Hematopoietic multipotent progenitor cell treated with erythropoietin and hydrocortisone succinate and interleukin-3 and kit ligand, for 6 days (in vitro differentiated cells): Measurements from ENCODE around the gene TADA2A.

Experiments used
- DNase-seq: peaks from one replicate; pipeline ENCODE4 v3.0.0-alpha.2; 2015

The TADA2A gene

DNA sequence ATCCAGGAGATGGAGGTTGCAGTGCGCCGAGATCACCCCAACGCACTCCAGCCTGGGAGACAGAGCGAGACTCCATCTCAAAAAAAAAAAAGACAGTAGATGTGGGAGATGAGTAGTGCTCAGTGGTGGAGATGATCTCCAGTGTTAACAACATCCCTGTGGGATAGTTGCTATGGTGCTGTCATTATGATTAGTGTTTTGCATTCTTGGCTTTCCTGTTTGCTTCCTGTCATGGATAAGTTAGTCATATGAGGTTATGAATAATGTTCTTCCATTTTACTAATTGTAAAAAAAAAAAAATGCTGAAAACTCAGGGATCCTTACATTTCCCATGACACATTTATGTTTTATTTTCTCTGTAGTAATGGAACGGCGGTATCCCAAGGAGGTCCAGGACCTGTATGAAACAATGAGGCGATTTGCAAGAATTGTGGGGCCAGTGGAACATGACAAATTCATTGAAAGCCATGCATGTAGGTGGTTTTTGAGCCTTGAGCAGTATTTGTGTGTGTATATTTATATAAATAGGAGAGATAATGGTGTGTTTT, 58.5 kb downstream of the TADA2A start:
- DNase-seq: no peak

DNA sequence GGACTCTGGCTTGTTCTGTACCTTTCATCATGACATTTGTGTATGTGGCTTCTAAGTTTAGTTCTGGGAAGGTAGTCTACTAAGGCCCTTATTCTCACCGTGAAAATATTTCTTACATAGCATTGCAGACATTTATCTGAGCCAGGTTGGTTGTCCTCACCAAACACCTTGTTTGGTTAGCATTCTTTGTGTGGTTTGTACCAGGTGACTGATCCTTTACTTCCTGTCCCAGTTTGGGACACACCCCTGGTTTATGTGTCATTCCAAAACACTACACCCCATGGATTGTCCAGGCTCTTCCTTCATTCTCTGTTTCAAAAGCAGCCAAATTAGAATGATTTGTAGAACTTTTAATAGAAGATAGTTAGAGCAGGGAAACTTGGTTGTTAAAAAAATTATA, 59.8 kb downstream of the TADA2A start:
- DNase-seq: no peak

DNA sequence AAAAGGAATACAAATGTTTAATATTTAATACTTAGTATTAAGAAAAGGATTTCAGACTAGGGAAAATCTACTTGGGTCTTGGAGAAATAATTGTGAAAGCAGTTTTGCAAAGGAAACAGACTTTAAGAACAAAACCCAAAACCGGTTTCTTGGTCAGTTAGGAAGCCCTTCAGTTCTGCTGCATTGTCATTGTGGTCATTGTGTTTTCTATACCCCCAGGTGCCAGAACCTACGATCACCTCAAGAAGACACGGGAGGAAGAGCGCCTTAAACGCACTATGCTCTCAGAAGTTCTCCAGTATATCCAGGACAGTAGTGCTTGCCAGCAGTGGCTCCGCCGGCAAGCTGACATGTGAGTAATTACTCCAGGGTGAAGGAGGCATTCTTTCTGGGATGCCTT, 63.5 kb downstream of the TADA2A start:
- DNase-seq: no peak

DNA sequence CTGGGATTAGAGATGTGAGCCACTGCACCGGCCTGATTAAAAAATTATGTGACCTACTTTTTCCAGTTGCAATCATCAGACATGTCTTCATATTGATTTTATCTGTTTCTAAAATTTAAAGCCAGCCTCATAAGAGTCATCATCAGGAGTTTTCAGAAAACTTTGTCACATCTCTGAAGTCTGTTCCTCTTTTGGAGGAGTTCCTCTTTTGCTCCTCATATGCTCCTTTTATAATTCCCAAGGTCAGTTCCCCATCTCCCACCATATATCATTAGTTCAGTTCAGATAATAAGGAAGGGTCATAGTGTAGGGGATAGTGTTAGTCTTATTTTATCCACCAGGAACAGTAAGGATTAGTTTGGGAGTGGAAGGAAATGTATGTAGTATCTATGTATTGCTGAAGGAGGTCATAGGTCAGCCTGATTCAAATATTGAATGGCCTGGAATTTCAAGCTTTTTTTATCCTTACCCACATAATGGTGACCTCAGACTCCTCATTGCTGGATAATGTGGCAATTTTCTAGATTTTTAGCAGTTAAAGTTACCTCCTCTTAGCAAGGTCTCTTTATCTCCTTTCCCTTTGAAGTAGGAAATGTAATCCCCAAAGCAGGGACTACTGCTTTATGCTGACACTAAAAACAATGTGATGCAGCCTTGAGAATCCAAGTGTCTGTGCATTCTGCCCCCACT, 69.2 kb downstream of the TADA2A start:
- peak; percentile 15 for DNase-seq

DNA sequence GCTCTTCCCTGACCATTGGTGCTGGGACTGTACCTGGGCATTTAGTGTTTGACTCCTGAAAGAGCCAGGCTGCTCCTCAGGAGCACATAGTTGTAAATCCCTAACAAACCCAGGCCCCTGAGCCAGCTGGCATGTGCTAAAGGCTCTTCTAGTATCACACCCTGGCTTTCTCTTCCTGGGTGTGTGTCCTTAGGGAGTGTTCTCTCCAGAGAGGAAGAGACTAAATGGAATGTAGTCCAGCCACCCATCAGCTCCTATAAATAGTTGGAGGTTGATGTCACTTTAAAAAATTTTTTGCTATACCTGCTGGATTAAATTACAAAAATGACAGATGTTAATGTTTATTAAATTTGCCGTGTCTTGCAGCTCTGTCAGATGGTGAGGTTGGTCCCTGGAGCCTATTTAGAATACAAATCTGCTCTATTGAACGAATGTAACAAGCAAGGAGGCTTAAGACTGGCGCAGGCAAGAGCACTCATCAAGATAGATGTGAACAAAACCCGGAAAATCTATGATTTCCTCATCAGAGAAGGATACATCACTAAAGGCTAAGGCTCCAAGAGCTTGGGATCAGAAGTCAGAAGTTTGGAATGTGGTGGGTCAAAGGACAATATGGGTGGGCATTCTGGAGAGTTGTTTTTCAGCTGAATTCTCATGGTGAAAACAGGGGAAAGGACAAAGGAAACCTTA, 69.9 kb downstream of the TADA2A start:
- DNase-seq: no peak

DNA sequence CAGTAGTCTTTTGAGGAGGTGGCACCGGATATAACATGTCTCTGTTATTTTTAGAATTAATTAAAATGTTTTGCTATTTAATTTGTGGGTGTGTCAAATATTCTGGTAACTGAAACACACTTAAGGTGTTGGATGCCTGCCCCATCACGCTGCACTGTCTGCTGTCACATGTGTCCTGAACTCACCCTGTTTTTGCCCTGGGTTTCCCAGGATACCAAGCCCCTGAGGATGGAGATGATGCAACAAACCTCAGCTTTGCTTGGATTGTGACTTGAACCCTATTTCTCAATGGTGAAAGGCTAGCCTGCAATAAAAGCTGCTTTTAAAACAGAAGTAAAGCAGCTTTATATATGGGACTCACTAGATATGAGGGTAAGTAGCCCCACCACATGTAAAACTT, 71.5 kb downstream of the TADA2A start:
- DNase-seq: no peak

DNA sequence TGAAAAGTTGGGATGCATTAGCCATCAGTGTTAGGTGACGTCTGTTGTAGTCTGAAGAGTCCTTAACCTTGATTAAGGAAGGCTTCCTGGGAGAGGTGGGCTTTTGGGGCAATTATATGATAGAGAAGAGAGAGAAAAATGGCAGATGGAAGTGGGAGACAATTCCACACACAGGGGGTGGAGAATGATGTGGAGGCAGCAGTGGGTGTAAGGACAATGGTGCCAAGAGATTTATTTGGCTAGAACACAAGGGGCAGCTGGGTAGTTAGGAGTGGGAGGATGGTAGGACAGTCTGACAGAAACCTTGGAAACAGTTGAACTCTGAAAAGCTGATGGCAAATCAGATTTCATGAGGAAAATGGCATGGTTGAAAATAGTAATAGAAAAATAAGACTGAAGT, 72.3 kb downstream of the TADA2A start:
- DNase-seq: no peak

DNA sequence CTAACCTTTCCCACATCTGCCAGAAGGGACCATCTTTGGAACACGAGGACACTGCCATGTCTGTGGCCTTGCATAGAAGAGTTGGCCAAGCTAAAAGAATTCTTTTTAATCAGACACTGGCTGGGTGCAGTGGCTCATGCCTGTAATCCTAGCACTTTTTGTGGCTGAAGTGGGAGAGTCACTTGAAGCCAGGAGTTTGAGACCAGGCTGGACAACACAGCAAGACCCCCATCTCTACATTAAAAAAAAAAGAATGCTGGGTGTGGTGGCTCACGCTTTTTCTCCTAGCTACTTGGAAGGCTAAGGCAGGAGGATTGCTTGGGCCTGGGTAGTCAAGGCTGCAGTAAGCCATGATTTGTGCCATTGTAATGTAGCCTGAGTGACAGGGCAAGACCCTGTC, 73.7 kb downstream of the TADA2A start:
- DNase-seq: no peak

DNA sequence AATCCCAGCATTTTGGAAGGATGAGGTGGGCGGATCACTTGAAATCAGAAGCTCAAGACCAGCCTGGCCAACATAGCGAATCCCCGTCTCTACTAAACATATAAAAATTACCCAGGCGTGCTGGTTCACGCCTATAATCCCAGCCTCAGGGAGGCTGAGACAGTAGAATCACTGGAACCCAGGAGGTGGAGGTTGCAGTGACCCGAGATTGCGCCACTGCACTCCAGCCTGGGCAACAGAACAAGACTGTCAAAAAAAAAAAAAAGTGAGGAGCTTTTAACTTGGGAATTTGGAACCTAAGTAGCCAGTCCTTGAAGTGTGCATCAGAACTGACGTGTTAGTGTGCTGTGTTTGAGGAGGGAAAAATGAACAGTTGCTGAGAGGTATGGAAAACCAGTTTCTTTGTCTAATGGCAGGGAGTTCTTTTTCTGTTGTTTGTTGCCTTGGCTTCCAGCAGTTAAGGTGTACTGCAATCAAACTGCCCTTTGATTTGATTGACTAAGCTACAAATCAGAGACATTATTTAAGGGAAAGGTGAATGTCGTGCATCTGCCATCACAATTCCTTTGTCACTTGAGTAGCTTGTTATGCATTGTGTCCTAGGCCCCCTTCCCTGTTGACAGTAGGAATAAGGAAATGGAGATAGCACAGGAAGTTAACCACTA, 74.4 kb downstream of the TADA2A start:
- no peak for DNase-seq

DNA sequence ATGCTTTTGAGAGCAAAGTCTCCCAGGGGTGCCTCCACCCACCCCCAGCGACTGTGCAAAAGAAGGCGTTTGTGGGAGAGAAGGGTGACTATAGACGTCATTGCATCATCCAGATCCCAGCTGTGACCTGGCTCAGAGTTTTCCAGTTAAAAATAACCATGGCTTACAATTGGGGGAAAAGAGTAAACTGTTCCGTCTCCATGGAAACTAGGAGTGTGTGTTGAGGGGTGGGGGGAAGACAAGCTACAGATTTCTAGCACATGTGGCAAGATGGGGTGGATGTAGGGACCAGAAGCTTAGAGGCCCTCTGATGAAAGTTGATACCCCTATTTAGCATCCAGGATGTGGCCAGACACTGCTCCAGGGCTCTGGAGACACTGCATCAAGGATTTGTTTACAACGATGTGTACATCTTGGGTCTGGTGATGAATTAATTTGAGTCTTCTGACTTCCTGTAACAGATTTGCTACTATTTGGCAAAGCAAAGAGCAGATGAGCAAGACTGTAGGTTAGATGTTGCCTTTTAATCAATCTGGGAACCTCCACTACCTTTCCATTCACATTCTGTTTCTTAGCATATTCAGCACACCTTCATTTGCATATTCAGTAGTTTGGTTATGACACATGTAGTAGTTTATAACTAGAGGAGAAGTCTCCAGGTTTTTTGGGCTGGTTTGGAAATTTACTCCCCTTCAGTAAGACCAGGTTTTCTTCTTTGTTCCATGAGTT, 76.8 kb downstream of the TADA2A start:
- no peak for DNase-seq

DNA sequence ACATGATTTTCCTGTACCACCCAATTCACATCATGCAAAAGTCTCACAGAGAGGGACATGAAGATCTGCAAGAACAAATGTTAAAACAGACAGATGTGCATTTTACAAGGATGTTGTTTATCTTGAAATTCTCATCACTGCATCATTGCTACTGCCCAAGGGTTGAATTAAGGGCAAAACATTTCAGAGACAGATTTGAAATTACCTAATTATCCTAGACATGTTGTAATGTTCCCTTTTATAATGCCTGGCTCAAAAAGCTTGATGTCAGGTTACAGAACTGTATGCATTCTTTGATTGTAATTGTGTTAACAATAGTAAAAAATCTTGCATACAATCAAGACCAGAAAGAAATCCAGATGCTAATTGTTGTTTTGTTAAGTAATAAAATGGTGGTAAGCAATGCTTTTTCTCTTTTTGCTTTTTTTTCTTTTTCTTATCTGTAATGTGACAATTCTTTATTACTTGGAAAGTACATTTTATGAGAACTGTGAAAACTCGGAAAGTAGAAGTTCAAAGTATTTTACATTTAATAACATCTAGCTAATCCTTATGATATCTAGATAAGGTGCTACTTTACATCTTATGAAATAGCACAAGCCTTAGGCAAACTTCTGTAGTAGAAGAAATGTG, 79.4 kb downstream of the TADA2A start:
- DNase-seq: no peak

DNA sequence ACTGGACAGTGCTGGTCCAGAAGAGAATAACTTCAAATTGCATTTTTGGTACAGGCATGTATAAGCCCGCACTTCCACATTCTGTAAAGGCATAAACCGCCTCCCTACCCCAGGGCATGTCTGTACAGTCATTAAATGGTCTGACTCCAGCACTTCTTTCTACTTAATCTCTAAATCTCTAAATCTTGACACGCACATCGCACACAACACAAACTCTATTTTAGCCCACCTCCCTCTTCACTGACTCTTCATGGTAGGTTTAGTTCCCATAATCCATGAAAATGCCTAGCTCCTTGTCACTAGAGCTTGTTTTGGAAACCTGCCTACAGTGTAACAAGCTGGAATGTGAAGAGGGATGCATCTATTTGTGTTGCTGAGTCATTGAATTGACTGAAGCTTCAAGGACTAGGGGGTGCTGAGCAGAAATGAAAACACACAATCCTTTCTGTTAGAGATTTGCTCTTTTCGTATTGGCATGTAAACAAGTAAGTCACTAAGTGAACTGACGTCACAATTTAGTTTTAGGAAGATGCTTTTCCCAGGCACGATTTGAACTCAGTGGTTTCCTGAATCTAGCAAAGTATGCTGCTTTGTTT, 81.4 kb downstream of the TADA2A start:
- DNase-seq: peak; percentile 58

DNA sequence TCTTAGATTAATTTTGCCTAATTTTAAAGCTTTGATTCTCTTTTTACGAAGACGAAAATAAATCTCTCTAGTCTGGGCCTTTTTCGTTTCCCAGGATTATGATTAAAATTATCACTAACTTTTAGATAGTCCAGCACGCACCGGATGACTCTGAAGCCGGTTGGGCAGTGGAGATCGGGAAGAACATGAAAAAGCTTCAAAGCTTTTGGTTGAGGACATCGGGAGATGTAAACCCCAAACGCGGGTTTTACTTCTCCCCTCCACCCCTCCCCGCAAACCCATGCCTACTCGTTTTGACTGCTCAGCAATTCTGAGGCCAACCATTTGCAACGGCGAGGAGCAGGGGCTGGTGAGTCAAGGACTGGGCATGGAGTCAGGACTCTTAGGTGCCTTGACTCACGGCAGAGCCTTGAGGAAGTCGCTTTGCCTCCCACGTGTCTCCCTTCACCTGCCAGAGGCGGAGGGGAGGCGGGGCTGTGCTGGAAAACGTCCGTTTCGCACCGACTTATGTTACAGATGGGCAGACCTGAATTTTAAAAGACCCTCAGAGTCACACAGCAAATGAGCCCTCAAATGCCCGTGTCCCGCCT, 82.0 kb downstream of the TADA2A start:
- peak; percentile 60 for DNase-seq

DNA sequence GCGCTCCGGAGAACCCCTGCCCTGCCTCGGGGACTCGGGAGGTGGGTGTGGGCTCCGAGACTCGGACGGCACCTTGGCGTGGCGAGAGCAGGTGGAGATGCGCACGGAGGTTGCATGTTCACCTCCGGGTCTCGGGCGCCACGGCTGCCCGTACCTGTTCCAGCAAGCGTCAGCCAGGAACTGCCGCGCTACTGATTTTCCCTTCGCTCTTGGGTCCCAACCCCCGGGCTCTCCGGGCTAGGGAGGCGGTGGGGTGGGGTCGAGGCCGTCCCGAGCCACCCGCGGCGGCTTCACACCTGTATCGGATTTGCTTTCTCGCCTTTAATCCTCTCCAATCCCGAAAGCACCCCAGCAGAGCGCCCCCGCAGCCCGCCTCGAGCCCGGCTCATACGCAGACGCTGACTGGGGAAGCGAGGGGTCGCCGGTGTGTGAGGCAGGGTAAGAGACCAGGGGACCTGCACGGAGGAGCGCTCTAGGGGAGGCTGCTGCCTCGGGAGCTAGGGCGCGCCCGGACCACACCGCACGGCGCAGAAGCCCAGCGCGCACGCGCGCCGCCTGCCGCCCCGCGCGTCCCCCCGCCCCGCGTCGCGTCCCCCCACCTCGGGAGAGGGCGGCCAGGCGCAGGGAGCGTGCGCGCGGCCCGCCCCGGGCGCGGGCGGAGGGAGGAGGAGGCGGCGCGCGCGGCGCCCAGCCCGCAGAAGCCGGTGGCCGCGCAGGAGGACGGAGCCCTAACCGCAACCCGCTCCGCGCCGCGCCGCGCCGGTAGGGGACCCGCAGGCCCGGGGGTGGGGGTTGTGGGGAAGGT, 82.7 kb downstream of the TADA2A start, which contains the start of gene DUSP14:
DUSP14 (plus strand) TSS at position 695 of the 805 bp plus-strand sequence. CDS start 22,382 bp downstream, outside the sequence.
- DNase-seq: peak; percentile 85

DNA sequence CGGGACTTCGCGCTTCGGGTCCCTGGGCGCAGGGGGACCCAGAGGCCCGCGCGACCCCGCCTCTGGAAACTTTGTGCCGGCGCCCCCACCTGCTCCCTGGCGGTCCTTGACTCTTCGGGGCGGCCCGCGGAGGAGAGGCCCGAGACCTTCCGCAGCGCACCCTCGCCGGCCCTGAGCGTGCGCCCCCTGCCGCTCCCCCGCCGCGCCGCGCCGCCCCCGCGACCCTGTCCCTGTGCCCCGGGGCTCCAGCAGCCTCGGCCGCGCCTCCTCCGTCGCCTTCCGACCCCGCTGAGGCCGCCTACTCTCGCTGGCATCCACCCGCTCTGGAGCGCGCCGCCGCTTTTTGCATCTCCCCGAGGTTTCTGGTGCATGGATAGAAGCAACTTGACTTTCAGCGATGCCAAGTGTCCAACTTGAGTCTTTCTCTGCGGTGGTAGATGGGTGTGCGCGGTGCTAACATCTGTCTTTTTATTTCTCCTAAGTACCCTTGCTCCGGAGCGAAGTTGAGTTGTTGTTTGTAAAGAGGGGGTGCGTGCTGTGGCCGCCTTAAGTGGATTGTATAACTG, 83.4 kb downstream of the TADA2A start:
- DNase-seq: peak; percentile 74

DNA sequence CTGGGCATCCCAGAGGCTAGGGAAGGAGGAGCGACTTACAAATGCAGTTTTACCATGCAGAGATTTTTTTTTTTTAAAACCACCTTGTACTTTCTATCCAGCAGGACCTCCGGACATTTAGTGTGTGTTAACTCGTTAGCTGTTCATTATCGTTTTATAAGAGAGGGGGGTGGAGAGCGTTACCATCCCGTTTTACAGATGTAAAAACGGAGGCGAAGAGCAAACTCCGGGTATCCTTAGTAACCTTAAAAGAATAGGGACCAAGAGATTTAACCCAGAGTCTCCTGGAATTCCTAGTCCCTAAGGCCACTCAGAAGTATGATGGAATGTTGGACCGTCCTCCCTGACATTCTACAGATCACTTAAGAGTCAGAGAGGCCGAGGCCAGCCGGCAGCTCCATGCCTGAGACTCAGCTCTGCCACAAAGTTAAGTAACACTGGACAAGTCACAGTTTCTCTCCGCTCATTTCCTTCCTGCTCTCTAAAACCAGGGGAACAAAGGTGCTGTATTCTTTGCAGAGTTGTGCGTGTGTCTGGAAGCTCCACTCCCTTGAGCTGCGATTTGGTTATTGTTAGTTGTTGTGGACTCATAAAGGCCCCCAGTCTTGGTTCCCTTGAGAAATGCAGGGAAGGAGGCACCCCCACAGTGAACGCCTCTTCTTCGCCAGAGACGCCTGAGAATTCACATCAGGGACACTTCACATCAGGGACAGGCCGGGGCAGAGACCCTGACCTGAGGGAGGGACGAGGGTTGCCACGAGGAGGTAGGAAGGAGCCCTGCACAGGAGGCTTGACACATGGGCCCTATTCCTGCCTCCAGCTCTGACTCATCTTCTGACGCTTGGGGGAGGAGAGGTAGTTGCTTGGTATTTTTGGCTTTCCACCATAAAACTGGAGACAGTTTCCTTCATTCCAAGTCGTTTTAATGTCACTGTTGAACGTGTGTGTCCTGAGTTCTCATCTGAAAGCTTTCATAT, 84.2 kb downstream of the TADA2A start:
- DNase-seq: peak; percentile 73

DNA sequence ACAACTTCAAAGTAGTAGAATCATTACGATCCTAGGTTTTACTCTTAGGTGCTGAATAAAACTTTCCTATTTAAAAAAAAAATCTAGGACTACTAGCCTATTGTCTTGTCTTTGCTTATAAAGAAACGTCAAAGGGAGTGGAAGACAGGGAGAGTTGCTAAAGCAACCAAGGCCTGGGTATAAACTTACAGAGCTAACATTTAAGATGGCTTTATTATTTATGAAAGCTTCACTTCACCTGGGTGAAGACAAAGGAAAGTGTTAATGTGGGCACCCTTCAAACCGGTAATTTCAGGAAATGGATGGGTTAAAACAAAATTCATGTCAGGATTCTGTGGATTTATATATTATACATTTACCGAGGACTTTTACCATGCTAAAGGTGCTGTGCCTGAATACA, 85.5 kb downstream of the TADA2A start:
- no peak for DNase-seq

DNA sequence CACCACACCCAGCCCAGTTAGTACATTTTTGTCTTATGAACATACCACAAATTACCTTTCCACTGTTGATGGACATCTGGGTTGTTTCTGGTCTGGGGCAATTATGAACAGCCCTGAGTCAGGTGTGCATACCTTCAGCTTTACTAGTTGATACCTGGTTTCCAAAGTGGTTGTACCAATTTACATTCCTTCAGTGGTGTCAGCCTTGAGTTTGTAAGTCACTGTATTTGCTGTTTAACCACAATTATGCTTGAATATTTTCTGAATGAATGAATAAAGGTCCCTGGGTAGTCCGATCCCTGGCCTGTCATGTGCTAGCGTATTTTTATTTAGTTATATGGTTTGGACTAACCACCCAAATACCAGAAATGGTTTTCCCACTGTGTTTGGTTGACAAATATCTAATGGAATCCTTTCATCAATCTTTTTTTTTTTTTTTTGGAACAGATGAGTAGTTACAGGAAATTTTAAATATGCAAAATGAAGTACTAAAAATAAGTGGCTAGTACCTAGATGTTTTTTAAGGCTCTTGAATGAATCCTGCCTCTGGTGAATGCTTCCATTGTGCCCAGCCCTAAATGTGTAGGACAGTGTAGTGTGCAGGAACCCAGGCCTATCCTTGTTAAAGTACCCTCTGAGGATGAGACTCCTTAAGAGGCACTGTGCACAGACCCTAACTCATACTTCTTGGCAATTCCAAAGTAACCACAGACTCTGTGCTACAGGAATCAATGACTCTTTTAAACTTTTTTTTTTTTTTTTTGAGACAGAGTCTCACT, 86.8 kb downstream of the TADA2A start:
- DNase-seq: no peak
